Natural killer cell (primary cell): ENCODE measurements around the gene KPNA3. TPM values are rescaled to one million over a fixed set of nuclear protein-coding genes. Genes with fewer than 3 reads are reported as not detected.

ENCODE experiments used
- ATAC-seq, 3 donors: fragments of 150-1000 bp in 2 of 3; fragments of 200-7000 bp in 1 of 3; cut with Tn5 transposase; 1 replicate in 1 of 3; 2 replicates in 2 of 3; pipeline ENCODE4 v1.10.0; 2021; ENCODE audit warnings: mild to moderate bottlenecking in 2 of 3, moderate library complexity in 2 of 3
- DNase-seq, 2 donors: peaks; one replicate each; pipeline versions ENCODE4 v3.0.0 to v3.0.0-alpha.2; 2013 to 2021; ENCODE audit warnings: mixed read lengths in 1 of 2
- H3K27ac ChIP-seq: one replicate; pipeline ENCODE4 v1.5.1; 2013; ENCODE audit warnings: mild to moderate bottlenecking, low read length
- H3K27me3 ChIP-seq: one replicate; pipeline ENCODE4 v1.6.1; 2013; ENCODE audit warnings: low read length; ENCODE audit not compliant: control insufficient read depth, insufficient read depth
- H3K36me3 ChIP-seq: one replicate; pipeline ENCODE4 v1.6.1; 2013; ENCODE audit warnings: low read length; ENCODE audit not compliant: control insufficient read depth, insufficient read depth
- H3K4me1 ChIP-seq: one replicate; pipeline ENCODE4 v1.6.1; 2013; ENCODE audit warnings: low read length; ENCODE audit not compliant: control insufficient read depth, insufficient read depth
- H3K4me3 ChIP-seq: one replicate; pipeline ENCODE4 v1.5.1; 2013; ENCODE audit warnings: low read length
- H3K9me3 ChIP-seq: one replicate; pipeline ENCODE4 v1.6.1; 2013; ENCODE audit warnings: low read length; ENCODE audit not compliant: control insufficient read depth, insufficient read depth
- H3K27ac Mint-ChIP-seq, 2 donors: one replicate each; pipeline ENCODE4 v1.8.0; 2022; ENCODE audit warnings: mild to moderate bottlenecking in 2 of 2, mixed read lengths in 2 of 2, moderate library complexity in 1 of 2
- H3K27me3 Mint-ChIP-seq, 2 donors: one replicate each; pipeline ENCODE4 v1.8.0; 2022; ENCODE audit warnings: low read depth in 2 of 2, mixed read lengths in 2 of 2
- H3K36me3 Mint-ChIP-seq: one replicate; pipeline ENCODE4 v1.8.0; 2022; ENCODE audit warnings: mixed read lengths
- H3K4me1 Mint-ChIP-seq, 2 donors: one replicate each; pipeline ENCODE4 v1.8.0; 2022; ENCODE audit warnings: mixed read lengths in 2 of 2
- H3K4me3 Mint-ChIP-seq: one replicate; pipeline ENCODE4 v1.8.0; 2022; ENCODE audit warnings: mild to moderate bottlenecking, moderate library complexity, mixed read lengths
- H3K9me3 Mint-ChIP-seq, 2 donors: one replicate each; pipeline ENCODE4 v1.8.0; 2022; ENCODE audit warnings: mixed read lengths in 2 of 2
- CTCF ChIP-seq: fragments of 200-600 bp; IDR thresholded peaks from one replicate; pipeline ENCODE4 v1.8.0; 2022; ENCODE audit warnings: antibody characterized with exemption
- WGBS: methylation state at CpG from one replicate; pipeline ENCODE4 v1.1.7; 2013; ENCODE audit warnings: missing lambda C conversion rate; ENCODE audit not compliant: insufficient coverage; 5-methylcytosine and 5-hydroxymethylcytosine counted together
- intact Hi-C: fragments of 100-400 bp; cut with micrococcal nuclease; formaldehyde crosslinking; loops from one replicate; pipeline ENCODE4 v1.14.2; 2022
- total RNA-seq, 4 donors: library from RNA; stranded (reverse); fragments of 120-200 nt in 1 of 4; gene quantifications; one replicate each; pipeline versions ENCODE4 v1.2.3 to v1.2.4, GENCODE V29; 2013 to 2022

KPNA3 gene
- total RNA-seq, 3 donors from 2014 or later (not counting 1 experiment from before 2014, with no cell fraction given): 27.8 to 35.5 (median 29.8) TPM

DNA sequence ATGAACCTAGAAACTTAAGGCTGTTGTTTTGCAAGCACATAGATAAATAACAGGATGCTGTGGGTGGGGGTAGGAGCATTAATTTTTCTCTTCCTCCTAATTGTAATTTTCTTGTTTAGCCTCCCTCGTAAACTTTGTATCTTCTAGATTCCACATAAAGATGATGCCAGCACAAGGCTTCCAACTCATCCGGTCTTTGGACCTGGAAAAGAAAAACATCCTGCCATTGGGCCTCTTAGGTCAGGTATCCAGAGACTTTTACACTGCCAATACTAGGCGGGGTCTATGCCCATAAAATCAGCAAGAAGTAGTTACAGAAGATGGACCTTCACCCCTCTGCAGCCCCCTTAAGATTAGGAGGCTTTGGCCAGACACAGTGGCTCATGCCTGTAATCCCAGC is 35.4 kb upstream of the KPNA3 start:
- Mint-ChIP-seq H3K4me3 (no peak overlapping the region), H3K36me3 (no peaks in the 10 kb centered on the region), H3K4me1 (no peaks in the 10 kb centered on the region), H3K27ac (no peak overlapping the region), H3K9me3 (no peaks in the 10 kb centered on the region), H3K27me3 (peaks cover 12 to 16% of the 10 kb centered on the region in 2 donors)
- DNase-seq: no peak
- TF ChIP-seq CTCF: no peak
- Histone ChIP-seq H3K36me3 (no peaks in the 10 kb centered on the region), H3K27ac (no peak overlapping the region), H3K4me1 (no peaks in the 10 kb centered on the region), H3K9me3 (no peaks in the 10 kb centered on the region), H3K4me3 (no peak overlapping the region), H3K27me3 (no peaks in the 10 kb centered on the region)
- no peak for ATAC-seq
- WGBS: 91% methylated on average over 3 of the region's 3 CpGs
- intact Hi-C loops: no loop called here

DNA sequence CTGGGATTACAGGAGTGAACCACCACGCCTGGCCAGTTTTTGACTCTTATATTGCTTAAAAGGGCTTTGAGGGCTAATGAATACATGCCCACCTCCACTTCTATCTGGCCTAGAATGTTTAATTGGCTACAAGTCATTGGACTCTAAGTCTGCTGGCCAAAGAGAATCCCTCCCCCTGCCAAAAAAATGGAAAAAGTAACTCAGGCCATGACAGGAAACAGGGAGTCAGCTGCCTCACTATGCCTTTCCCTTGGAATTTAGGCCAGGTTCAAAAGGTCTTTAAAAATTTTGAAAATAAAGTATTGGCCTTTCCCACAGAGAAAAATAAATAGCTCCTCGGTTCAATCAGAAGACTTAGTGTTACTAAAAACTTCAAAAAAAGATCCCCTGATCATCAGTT is 34.9 kb upstream of the KPNA3 start:
- H3K27me3 ChIP-seq: no peaks in the 10 kb centered on the region
- Mint-ChIP-seq H3K36me3 (no peaks in the 10 kb centered on the region), H3K27ac (no peak overlapping the region), H3K4me1 (no peaks in the 10 kb centered on the region), H3K9me3 (no peaks in the 10 kb centered on the region), H3K4me3 (no peak overlapping the region), H3K27me3 (peaks cover 8 to 11% of the 10 kb centered on the region in 2 donors)
- H3K4me1 ChIP-seq: no peaks in the 10 kb centered on the region
- ATAC-seq (no peak), DNase-seq (no peak)
- no peak overlapping the region for H3K4me3 ChIP-seq
- no peak overlapping the region for H3K27ac ChIP-seq
- H3K36me3 ChIP-seq: no peaks in the 10 kb centered on the region
- no peak for TF ChIP-seq CTCF
- no peaks in the 10 kb centered on the region for H3K9me3 ChIP-seq
- intact Hi-C loops: no loop called here
- WGBS: 100% methylated on average over 2 of the region's 2 CpGs

DNA sequence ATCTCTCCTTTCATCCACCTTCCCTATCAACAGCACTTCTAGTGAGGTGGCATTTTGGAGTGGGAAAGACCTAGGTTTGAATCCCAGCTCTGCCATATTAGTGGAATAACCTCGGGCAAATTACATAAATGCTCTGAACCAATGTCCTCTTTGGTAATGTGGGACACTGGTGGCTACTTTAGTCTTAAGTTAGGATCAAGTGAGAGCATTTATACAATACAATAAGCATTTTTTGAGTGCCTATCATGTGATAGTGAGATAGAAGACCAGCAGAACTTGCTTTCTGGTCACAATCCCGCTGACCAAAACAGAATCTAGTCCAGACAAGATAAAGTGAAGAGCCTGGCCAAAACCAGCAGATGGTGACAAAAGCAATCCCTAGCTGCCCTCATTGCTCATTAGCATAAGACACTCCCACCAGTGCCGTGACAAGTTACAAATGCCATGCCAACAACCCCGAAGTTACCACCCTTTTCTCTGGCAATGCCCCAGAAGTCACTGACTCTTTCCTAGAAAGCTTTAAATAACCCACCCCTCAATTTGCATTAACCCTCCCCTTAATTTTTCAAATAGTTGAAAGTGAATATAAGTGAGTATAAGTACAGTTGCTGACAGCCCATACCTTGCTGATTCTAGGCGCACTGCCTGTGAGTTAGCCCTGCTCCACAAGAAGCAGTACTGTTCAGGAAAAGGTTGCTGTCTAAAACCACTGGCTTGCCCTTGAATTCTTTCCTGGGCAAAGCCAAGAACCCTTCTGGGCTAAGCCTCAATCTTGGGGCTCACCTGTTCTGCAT is 28.9 kb upstream of the KPNA3 start:
- H3K4me1 ChIP-seq: no peaks in the 10 kb centered on the region
- no peaks in the 10 kb centered on the region for H3K9me3 ChIP-seq
- WGBS: 76% methylated on average over 5 of the region's 5 CpGs
- TF ChIP-seq CTCF: no peak
- Mint-ChIP-seq H3K9me3 (no peaks in the 10 kb centered on the region), H3K36me3 (no peaks in the 10 kb centered on the region), H3K4me3 (no peak overlapping the region), H3K27me3 (peaks cover 17 to 19% of the 10 kb centered on the region in 2 donors), H3K27ac (no peak overlapping the region), H3K4me1 (no peaks in the 10 kb centered on the region)
- H3K4me3 ChIP-seq: no peak overlapping the region
- H3K27me3 ChIP-seq: no peaks in the 10 kb centered on the region
- ATAC-seq (no peak), DNase-seq (peak in 1 of 2 donors; percentile 7)
- intact Hi-C loops: no loop called here
- no peak overlapping the region for H3K27ac ChIP-seq
- no peaks in the 10 kb centered on the region for H3K36me3 ChIP-seq
